Measurements from ENCODE around the gene AMPD2. TPM values are rescaled to one million over a fixed set of nuclear protein-coding genes. Genes with fewer than 3 reads are reported as not detected.

Gene AMPD2
- total and polyA plus RNA-seq, 10 donors, result 25.2 to 193 (median 143) TPM

- Histone ChIP-seq H3K9me3 (no peaks in the 10 kb centered on the region), H3K4me1 (peaks cover 0 to 39% (median 13%) of the 10 kb centered on the region in 6 donors), H3K27me3 (replicated peaks in 1 of 7) (no peaks in the 10 kb centered on the region), H3K4me3 (no peak overlapping the region), H3K27ac (peak overlapping the region in 1 of 8 donors; percentile 15), H3K36me3 (peaks cover 0 to 16% (median 7%) of the 10 kb centered on the region in 6 donors)
- no peak for DNase-seq
- intact Hi-C loops (cut with DNase I; ENCODE audit: low total_unique reads), result no loop called here
- WGBS, 5 donors, result 59 to 78% (median 65%) methylated on average over 8 to 9 of the region's 9 CpGs
- TF ChIP-seq POLR2AphosphoS5 (IDR thresholded peaks at IDR 0.05) (no peak), POLR2A (IDR thresholded peaks at IDR 0.05) (no peak)
- TF ChIP-seq, protein P1, sequence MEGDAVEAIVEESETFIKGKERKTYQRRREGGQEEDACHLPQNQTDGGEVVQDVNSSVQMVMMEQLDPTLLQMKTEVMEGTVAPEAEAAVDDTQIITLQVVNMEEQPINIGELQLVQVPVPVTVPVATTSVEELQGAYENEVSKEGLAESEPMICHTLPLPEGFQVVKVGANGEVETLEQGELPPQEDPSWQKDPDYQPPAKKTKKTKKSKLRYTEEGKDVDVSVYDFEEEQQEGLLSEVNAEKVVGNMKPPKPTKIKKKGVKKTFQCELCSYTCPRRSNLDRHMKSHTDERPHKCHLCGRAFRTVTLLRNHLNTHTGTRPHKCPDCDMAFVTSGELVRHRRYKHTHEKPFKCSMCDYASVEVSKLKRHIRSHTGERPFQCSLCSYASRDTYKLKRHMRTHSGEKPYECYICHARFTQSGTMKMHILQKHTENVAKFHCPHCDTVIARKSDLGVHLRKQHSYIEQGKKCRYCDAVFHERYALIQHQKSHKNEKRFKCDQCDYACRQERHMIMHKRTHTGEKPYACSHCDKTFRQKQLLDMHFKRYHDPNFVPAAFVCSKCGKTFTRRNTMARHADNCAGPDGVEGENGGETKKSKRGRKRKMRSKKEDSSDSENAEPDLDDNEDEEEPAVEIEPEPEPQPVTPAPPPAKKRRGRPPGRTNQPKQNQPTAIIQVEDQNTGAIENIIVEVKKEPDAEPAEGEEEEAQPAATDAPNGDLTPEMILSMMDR (IDR thresholded peaks at IDR 0.05 in 8 of 11, conservative IDR thresholded peaks at IDR 0.05 in 3 of 11), result no peak
Measured at GRCh38 chr1:109636201-109636952, 16.7 kb downstream of the AMPD2 start.

DNA sequence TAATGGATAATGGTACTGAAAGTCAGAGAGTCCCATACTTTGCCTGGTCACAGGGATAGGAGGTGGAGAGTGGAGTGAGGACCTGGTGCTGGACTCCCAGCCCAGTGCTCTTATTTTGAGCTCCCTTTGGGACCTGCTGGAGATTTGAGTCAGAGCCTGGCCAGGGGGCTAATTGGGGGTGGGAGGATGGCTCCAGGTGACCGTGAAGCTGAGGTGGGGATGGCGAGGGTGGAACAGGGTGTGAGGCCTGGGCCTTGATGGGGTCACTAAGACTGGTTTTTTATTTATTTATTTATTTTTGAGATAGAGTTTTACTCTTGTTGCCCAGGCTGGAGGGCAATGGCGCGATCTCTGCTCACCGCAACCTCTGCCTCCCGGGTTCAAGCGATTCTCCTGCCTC lies 17.8 kb downstream of the AMPD2 start:
- peaks cover 0 to 6% (median 0%) of the 10 kb centered on the region in 6 donors for H3K36me3 ChIP-seq

GRCh38 chr1:109639063-109639840 lies 19.6 kb downstream of the AMPD2 start:
- DNase-seq, result no peak
- TF ChIP-seq, protein P1 (IDR thresholded peaks at IDR 0.05 in 8 of 11, conservative IDR thresholded peaks at IDR 0.05 in 3 of 11), result no peak
- no peak for TF ChIP-seq POLR2AphosphoS5 (IDR thresholded peaks at IDR 0.05)
- no peak for TF ChIP-seq POLR2A (IDR thresholded peaks at IDR 0.05)
- no peak overlapping the region for H3K27ac ChIP-seq
- 83 to 86% (median 84%) methylated on average over 6 to 9 of the region's 9 CpGs for WGBS, 5 donors
- H3K9me3 ChIP-seq, result no peaks in the 10 kb centered on the region
- no peaks in the 10 kb centered on the region for H3K36me3 ChIP-seq
- H3K27me3 ChIP-seq (replicated peaks in 1 of 7), result no peaks in the 10 kb centered on the region
- H3K4me3 ChIP-seq, result no peak overlapping the region
- intact Hi-C loops (cut with DNase I; ENCODE audit: low total_unique reads), result no loop called here
- peaks cover 6 to 36% (median 19%) of the 10 kb centered on the region in 6 donors for H3K4me1 ChIP-seq

More for the DNA sequence above, 17.8 kb downstream of the AMPD2 start:
- WGBS, 5 donors, result 90 to 95% (median 93%) methylated on average over 7 of the region's 7 CpGs
- no peak overlapping the region for H3K27ac ChIP-seq
- H3K4me3 ChIP-seq, result no peak overlapping the region
- no peaks in the 10 kb centered on the region for H3K9me3 ChIP-seq
- H3K4me1 ChIP-seq, result peaks cover 0 to 30% (median 10%) of the 10 kb centered on the region in 6 donors
- intact Hi-C loops (cut with DNase I; ENCODE audit: low total_unique reads), result no loop called here
- H3K27me3 ChIP-seq (replicated peaks in 1 of 7), result no peaks in the 10 kb centered on the region
- TF ChIP-seq, protein P1 (IDR thresholded peaks at IDR 0.05 in 8 of 11, conservative IDR thresholded peaks at IDR 0.05 in 3 of 11), result no peak
- TF ChIP-seq POLR2A (IDR thresholded peaks at IDR 0.05) (no peak), POLR2AphosphoS5 (IDR thresholded peaks at IDR 0.05) (no peak)
- no peak for DNase-seq

GRCh38 chr1:109639841-109640184 lies 20.2 kb downstream of the AMPD2 start:
- no peak overlapping the region for H3K4me3 ChIP-seq
- no peak for DNase-seq
- 47 to 72% (median 54%) methylated on average over 5 to 6 of the region's 6 CpGs for WGBS, 5 donors
- H3K4me1 ChIP-seq, result peaks cover 6 to 31% (median 19%) of the 10 kb centered on the region in 6 donors
- TF ChIP-seq, protein P1 (IDR thresholded peaks at IDR 0.05 in 8 of 11, conservative IDR thresholded peaks at IDR 0.05 in 3 of 11), result no peak
- intact Hi-C loops (cut with DNase I; ENCODE audit: low total_unique reads), result loop anchor here (5.0 to 10.0 kb wide), 3 partner anchors 93 to 345 kb away; partner anchors contain the start of genes AHCYL1 and GNAI3
- no peak overlapping the region for H3K27ac ChIP-seq
- no peaks in the 10 kb centered on the region for H3K9me3 ChIP-seq
- H3K36me3 ChIP-seq, result no peaks in the 10 kb centered on the region
- no peaks in the 10 kb centered on the region for H3K27me3 ChIP-seq (replicated peaks in 1 of 7)

Data from spleen (tissue), 11 donors.